ENCODE results near the gene CDK2AP2. TPM values are rescaled to one million over a fixed set of nuclear protein-coding genes. Genes with fewer than 3 reads are reported as not detected.
A peak's percentile ranks its signal among the peaks of the same experiment; 100 is the strongest.
"Not testable (repeated sequence)": the region's sequence is repeated elsewhere in the genome, so short reads cannot be mapped to it uniquely, and the experiment has no call there.

The CDK2AP2 gene
- total RNA-seq, 2 donors from 2014 or later = 79.5 to 86.2 TPM

DNA sequence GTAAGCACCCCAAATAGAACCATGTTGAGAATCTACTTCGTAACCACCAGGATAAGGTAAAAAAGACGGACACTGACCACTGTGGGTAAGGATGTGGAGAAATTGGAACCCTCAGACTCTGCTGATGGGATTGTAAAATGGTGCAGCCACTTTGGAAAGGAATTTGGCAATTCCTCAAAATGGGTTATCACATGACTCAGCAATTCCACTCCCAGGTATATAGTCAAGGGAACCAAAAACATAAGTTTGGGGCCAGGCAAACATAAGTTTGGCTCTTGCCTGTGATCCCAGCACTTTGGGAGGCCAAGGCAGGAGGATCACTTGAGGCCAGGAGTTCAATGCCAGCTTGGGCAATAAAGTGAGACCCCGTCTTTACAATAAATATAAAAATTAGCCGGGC, 20.4 kb upstream of the CDK2AP2 start:
- DNase-seq (no peak), ATAC-seq (no peak)
- intact Hi-C loops (cut with DNase I, micrococcal nuclease) = no loop called here

DNA sequence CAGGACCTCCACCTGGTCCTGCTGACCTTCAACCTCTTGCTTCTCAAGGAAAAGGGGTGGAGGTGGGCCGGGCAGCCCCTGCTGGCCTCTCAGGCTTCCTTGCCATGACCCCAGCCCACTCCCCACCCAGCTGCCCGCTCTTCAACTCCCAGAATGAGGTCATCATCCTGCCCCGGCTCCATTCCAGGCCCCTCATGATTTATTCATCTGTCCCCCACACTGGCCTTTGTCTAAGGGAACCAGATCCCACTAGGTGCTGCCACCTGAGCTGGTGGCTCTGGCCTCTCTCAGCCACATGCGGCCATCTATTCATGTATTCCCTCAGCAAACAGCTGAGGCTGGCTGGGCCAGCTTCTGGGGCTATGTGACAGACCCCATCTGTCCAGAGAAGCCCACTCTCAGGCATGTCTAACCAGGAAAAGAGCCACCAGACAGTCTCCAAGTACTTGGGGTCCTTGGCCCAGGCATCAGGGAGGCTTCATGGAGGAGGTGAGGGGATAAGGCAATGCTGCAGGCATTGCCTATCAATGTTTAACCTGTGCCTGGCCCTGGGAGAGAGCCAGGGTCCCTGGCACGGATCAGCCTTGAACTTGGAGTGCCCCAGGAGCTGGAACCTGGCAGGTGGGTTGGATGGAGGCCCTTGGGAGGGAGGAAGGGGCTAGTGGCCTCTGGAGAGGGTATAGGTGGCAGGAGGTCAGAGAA, 17.5 kb upstream of the CDK2AP2 start:
- DNase-seq (no peak), ATAC-seq (peak; percentile 51)
- intact Hi-C loops (cut with DNase I, micrococcal nuclease) = no loop called here

DNA sequence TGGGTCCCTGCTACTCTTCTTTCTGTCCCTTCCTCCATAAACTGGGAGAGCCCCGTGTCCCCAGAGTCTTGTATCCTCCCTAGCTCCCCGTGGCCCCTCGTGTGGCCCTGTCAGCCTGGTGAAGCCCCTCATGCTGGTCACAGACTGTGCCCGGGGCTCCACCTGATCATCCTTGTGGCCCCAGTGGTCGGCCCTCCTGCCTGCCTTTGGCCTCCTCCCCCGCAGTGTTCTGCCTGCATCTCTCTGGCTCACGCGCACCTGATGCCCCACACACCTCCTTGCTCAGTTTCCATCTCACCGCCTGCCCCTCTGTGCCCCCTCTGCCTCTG, 16.5 kb upstream of the CDK2AP2 start:
- ATAC-seq (no peak), DNase-seq (no peak)
- intact Hi-C loops (cut with DNase I, micrococcal nuclease) = no loop called here

- intact Hi-C loops (cut with DNase I, micrococcal nuclease) = no loop called here
- DNase-seq (peak in 1 of 2 donors; percentile 45), ATAC-seq (peak; percentile 75)
Observed at GRCh38 chr11:67523556-67524479, 15.9 kb upstream of the CDK2AP2 start.

- intact Hi-C loops (cut with DNase I, micrococcal nuclease) = no loop called here
- no peak for DNase-seq
Observed at GRCh38 chr11:67522844-67523555, 15.0 kb upstream of the CDK2AP2 start, which contains the start of gene CABP2. Gene CABP2 (minus strand): TSS chr11:67523446. CDS start chr11:67523326, 120 bp downstream.

GRCh38 chr11:67522338-67522737, 14.4 kb upstream of the CDK2AP2 start:
- DNase-seq (no peak), ATAC-seq (no peak)
- intact Hi-C loops (cut with DNase I, micrococcal nuclease) = no loop called here

More at GRCh38 chr11:67522844-67523555, 15.0 kb upstream of the CDK2AP2 start, which contains the start of gene CABP2:
- no peak for ATAC-seq

DNA sequence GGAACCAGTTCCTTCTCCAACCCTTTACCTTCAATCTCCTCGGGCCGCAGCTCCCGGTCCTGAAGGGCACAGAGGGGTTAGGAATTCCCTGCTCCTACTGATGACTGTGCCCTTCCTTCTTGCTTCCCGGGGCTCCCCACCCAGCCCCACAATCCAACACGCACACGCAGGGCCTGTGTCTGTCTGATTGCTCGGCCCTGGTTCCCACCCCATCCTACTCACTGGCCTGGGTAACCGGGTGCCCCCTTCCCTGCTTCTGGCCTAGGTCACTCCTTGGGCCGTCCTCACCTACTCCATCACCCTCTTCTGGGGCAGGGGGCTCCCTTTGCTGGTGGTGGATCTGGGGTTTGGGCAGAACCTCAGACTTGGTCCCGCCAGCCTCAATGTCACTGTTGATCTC, 14.0 kb upstream of the CDK2AP2 start:
- no peak for DNase-seq
- intact Hi-C loops (cut with DNase I, micrococcal nuclease) = no loop called here
- ATAC-seq = no peak

GRCh38 chr11:67520856-67521824, 13.2 kb upstream of the CDK2AP2 start:
- DNase-seq = no peak
- intact Hi-C loops (cut with DNase I, micrococcal nuclease) = no loop called here
- ATAC-seq = no peak

- ATAC-seq = no peak
- intact Hi-C loops (cut with DNase I, micrococcal nuclease) = no loop called here
- no peak for DNase-seq
Observed at GRCh38 chr11:67519726-67520125, 11.8 kb upstream of the CDK2AP2 start.

- ATAC-seq (peak; percentile 73), DNase-seq (no peak)
- intact Hi-C loops (cut with DNase I, micrococcal nuclease) = no loop called here
Observed at GRCh38 chr11:67517784-67518552, 10.0 kb upstream of the CDK2AP2 start.

DNA sequence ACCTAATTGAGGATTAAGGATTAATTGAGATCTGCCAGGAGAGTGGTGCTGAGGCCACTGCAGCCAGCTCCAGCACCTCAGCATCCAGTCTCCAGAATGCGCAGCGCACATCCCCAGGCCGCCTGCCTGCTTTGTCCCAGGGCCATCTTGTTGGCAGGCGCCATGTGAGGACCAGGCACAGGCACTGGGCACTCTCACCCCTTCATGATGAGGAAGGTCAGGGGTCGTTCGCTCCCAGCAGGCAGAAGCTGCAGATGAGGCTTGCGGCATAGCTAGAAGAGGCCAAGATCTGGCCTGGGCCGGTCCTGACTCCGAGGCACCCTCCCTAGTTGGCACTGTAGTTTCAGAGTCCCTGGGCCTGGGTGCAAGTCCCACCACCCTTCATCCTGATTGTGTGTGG, 8.8 kb upstream of the CDK2AP2 start:
- intact Hi-C loops (cut with DNase I, micrococcal nuclease) = no loop called here
- ATAC-seq (no peak), DNase-seq (peak in 1 of 2 donors; percentile 24)

DNA sequence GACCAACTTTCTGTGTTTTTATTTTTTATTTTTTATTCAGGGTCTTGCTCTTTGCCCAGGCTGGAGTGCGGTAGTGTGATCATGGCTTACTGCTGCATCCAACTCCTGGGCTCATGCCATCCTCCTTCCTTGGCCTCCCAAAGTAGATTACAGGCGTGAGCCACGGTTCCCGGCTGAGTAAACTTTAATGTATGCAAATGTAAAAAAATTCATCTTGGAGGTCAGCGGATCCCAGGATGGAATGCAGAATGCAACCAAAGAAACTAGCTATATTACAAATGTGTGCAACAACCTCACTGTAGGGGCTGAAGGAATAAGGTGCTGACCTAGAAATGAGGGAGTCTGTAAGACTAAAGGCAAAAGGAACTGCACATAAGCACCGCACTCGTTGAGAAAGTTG, 6.2 kb upstream of the CDK2AP2 start:
- ATAC-seq (no peak), DNase-seq (no peak)
- intact Hi-C loops (cut with DNase I, micrococcal nuclease) = no loop called here

DNA sequence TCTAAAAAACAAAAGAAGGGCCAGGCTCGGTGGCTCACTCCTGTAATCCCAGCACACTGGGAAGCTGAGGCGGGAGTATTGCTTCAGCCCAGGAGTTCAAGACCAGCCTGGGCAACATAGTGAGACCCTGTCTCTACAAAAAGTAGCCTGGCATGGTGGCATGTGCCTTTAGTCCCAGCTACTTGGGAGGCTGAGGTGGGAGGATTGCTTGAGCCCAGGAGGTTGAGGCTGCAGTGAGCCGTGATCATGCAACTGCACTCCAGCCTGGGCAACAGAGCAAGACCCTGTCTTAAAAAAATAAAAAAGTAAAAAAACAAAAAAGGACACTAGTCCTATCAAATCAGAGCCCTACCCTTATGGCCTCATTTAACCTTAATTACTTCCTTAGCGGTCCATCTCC, 3.6 kb upstream of the CDK2AP2 start:
- ATAC-seq; intact Hi-C loops (cut with DNase I, micrococcal nuclease); DNase-seq: not testable (repeated sequence)

- intact Hi-C loops (cut with DNase I, micrococcal nuclease) = no loop called here
- no peak for ATAC-seq
- DNase-seq = no peak
Observed at GRCh38 chr11:67510023-67510345, 2.0 kb upstream of the CDK2AP2 start.

DNA sequence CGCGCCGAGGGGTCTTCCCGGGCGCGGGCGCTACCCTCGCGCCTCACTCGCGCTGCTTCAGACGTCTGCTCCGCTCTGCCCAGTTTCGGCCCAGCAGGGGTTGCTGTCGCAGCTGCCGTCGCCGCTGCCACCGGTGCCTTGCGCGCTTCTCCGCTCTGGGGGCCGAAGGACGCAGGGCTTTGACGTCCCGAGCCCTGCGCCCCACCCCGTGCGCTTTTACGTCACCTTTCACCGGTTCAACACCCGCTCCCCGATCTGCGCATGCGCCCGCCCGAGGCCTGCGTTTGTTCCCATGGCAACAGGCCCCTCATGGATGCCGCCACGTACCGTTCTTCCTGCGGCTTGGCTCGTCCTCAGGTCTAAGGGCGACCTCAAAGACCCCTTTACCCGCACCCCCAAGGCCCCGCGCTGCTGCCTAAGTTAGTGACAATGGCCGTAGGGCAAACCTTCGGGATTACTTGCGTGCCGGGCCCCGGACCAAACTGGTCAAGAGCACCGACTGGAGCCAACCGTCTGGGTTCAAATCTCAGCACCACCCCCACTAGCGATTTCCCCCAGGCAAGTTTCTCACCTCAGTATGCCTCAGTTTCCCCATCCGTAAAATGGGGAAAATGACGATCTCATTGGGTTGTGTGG, 642 bp upstream of the CDK2AP2 start:
- ATAC-seq (peak; percentile 38), DNase-seq (peak; percentile 97 to 100)
- intact Hi-C loops (cut with DNase I, micrococcal nuclease) = loop anchor here in 1 of 2 donors (10.0 kb wide), 1 partner anchor 114 kb away; the partner anchor contains the start of gene RAD9A

- intact Hi-C loops (cut with DNase I, micrococcal nuclease) = loop anchor here in 1 of 2 donors (10.0 kb wide), 1 partner anchor 113 kb away; the partner anchor contains the start of gene RAD9A
- ATAC-seq (peak; percentile 34), DNase-seq (peak in 1 of 2 donors; percentile 90)
Observed at GRCh38 chr11:67507242-67507863, 609 bp downstream of the CDK2AP2 start.
